Stimulated activated CD8-positive, alpha-beta memory T cell treated with anti-CD3 and anti-CD28 coated beads, Interleukin-12 subunit alpha, Interleukin-12 subunit beta, amount 100 ng/mL, for 1 hour (primary cell): ENCODE data around the gene ABCF3.

Experiments
- DNase-seq: peaks from one replicate; pipeline ENCODE4 v3.0.0-alpha.2; 2020; ENCODE audit warnings: low read depth

Gene ABCF3

GRCh38 chr3:184233127-184233843 is 47.3 kb downstream of the ABCF3 start:
- DNase-seq = no peak

DNA sequence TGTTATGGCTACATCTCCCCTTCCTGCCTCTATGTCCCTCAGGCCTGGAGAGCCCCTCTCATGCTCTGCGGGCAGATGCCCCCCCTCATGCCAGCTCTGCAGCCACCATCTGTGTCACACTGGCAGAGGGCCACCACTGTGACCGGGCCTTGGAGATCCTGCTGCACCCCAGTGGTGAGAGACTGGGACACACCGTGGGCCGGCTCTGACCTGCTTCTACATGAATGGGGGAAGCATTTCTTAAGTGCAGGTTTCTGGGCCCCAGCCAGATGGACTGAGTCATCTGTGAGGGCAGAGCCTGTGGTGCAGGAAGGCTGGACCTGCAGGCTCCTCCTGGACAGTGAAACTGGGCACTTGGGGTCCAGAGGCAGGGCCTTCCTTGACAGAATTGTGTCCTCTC is 48.2 kb downstream of the ABCF3 start:
- no peak for DNase-seq

DNA sequence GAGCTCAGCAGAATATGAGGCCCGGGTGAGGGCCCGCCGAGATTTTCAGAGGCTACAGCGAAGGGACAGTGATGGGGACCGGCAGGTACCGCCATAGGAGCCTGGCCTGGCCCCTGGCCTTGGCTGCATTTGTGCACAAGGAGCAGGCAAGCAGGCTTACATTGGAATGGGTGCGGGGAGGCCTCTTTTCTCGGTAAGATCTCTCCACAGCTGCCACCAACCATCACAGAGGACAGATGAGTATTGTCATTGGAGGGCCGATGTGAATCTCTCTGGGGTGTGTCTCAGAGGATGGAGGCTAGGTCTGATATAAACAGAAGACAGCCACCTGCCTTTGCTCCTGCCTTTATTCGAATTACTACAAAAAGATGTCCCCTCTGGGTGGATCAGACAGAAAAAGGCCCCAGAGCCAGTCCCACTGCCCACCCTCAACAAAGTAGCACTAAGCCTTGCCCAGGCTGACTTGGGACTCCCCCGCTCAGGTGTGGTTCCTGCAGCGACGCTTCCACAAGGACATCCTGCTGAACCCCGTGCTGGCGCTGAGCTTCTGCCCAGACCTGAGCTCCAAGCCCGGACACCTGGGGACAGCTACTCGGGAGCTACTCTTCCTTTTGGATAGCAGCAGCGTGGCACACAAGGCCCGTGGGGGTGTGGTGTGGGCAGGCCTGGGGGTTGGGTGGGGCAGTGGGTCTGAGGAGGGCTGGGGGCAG is 48.8 kb downstream of the ABCF3 start:
- no peak for DNase-seq

DNA sequence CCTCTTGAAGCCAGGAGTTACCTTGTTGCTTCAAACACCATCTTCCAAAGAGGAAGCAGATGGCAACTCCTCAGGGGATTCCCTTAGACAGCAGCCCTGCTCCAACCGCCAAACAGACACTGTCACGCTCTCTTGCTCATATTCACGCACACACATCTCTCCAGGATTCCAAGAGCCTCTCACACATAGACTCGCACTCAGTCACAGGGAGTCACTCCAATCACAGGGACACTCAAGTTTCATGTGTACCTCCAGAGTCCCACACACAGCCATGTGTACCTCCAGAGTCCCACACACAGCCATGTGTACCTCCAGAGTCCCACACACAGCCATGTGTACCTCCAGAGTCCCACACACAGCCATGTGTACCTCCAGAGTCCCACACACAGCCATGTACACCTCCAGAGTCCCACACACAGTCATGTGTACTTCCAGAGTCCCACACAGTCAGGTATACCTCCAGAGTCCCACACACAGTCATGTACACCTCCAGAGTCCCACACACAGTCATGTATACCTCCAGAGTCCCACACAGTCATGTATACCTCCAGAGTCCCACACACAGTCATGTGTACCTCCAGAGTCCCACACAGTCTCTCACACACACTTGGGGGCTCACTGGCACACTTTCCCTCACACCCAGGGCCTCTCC is 49.5 kb downstream of the ABCF3 start:
- DNase-seq = no peak

GRCh38 chr3:184236033-184236410 is 50.0 kb downstream of the ABCF3 start:
- DNase-seq = no peak

DNA sequence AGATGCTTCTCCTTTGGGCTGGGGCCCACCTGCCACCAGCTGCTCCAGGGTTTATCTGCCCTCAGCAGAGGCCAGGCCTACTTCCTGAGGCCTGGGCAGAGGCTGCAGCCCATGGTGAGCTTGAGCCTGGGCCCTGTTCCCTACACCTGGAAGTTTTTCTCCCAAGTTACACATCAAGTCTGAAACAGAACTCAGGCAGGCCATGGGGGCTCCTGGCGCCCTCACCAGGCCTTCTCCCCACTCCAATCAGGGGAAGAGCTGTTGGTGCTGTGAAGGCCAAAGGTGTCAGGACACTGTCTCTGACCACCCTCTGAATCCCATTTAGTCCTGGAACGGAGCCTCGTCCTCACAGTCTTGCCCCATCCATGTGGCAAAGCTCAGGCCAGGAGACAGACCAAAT is 50.6 kb downstream of the ABCF3 start:
- DNase-seq = no peak

- no peak for DNase-seq
Observed at GRCh38 chr3:184237211-184237610, 51.2 kb downstream of the ABCF3 start.

- DNase-seq = no peak
Observed at GRCh38 chr3:184237807-184238206, 51.8 kb downstream of the ABCF3 start.

- DNase-seq = no peak
Observed at GRCh38 chr3:184238246-184238818, 52.3 kb downstream of the ABCF3 start.

GRCh38 chr3:184239221-184239620 is 53.2 kb downstream of the ABCF3 start:
- no peak for DNase-seq

GRCh38 chr3:184239708-184240107 is 53.7 kb downstream of the ABCF3 start:
- no peak for DNase-seq

DNA sequence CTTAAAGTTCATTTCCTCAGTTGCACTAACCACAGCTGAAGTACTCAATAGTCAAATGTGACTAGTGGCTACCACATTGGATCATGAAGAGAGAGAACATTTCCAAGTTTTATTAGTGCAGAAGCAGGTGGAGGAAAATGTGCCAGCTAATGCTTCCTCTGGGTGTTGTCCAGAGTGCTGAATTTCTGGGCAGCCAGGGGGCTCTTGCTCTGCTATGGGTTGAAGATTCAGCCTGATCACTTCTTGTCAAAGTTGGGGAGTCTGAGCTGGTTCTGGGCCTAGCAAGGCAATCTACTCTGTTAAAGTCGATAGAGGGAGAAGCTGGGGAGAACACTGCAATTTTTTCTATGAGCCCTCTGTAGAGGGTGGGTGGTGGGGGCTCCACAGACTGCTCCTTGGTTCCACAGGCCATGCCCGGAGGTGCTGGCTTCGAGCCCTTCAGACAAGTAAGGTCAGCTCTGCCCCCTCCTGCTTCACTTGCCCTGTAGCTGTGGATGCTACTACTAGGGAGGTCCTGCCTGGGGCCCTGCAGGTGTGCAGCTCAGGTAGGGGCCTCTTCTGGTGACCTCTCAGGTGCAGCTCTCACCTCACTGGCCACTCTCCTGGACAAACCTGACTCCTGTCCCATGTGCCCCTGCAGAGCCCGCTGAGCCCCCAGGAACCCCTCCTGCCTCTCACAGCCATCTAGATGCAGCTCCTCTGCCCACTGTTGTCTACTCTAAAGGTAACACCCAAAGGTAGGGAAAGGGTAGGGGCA is 54.6 kb downstream of the ABCF3 start:
- DNase-seq = no peak

DNA sequence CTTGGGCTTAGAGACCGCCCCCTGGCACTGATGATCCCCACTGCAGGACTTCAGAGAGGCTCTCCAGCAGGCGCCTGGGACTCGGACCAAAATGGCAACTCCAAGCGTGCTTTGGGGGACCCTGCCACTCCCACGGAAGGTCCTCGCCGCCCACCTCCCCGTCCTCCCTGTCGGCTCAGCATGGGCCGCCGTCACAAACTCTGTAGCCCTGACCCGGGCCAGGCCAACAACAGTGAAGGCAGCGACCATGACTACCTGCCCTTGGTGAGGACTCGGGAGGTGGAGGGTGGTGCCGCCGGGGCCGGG is 55.1 kb downstream of the ABCF3 start:
- DNase-seq = no peak

GRCh38 chr3:184241447-184242296 is 55.7 kb downstream of the ABCF3 start:
- no peak for DNase-seq

GRCh38 chr3:184242297-184242685 is 56.3 kb downstream of the ABCF3 start:
- no peak for DNase-seq
